SK-MEL-5 (cell line): ENCODE data around the gene KPNA6. TPM values are rescaled to one million over a fixed set of nuclear protein-coding genes. Genes with fewer than 3 reads are reported as not detected.

Experiments used
- DNase-seq: peaks from one replicate; pipeline ENCODE4 v3.0.0-alpha.2; 2016; ENCODE audit warnings: low read depth, low spot score
- in situ Hi-C: cut with HindIII; loops from 2 replicates; pipeline ENCODE4 v1.10.0; 2016; ENCODE audit warnings: low sequenced_read_pairs, high pct_unique_total_duplicates, low pct_unique_long_range_greater_than_20kb
- small RNA-seq, 2 experiments: library from RNA; depleted of rRNA; stranded (forward); fragments of <200 nt; gene quantifications; one replicate each; pipeline ENCODE3, GENCODE V24; 2014
- total RNA-seq: library from RNA; depleted of rRNA; stranded (reverse); fragments of >200 nt; shearing (Covaris generic); gene quantifications from 2 replicates; pipeline ENCODE4 v1.2.3, GENCODE V29; 2014; rRNA removed

Gene KPNA6
- total RNA-seq, 1 experiment from 2014 or later, result 33.8 TPM

DNA sequence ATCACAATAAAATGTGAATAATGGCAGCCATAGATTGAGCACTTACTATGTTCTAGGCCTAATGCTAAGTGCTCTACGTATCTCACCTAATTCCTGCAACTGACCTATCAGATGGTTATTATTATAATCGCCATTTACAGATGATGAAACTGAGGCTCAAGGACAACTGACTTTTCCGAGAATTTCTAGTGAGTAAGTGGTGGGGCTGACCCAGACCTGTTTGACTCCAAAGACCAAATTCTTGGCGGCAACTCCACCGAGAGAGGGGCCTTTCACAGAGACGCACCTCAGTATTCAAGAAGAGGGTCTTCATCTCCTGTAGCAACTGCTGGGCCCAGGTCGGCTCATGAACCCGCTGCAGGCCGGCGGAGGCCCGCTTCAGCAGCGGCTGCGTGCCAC, 113.7 kb downstream of the KPNA6 start:
- no peak for DNase-seq
- in situ Hi-C loops, result no loop called here

DNA sequence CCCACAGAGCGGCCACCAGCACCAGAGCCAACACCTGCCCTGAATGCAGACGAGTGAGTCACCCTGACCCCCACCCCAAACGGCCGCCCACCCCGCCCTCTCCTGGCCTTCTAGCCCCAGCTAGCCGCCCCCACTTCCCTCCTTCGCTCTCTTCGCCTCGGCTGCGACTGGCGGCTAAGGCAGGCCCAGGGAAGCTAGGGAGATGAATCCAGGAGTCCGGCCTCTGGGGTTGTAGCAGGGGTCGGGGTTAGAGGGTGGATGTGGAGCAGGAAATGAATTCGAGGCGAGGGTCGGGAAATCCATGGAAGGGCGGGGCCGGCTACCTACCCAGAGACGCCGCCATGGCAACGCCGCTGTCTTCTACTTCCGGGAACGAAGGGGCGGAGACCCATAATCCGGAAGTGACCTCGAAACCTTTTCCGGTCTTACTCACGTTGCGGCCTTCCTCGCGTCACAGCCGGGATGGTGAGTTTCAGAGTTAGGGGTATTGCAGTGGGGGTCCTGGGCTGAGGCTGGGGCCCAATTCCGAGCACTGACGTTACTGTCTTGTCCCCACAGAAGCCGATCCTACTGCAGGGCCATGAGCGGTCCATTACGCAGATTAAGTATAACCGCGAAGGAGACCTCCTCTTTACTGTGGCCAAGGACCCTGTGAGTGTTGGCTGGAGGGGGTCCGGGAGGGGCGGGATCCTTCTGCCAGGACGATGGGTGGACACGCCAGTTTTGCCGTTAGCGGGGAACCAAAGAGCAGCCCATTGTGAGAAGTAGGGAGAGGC, 114.3 kb downstream of the KPNA6 start, which contains the start of the genes EIF3I and TMEM234:
EIF3I (plus strand) TSS at position 428 of the 776 bp plus-strand sequence; CDS start at position 463, 35 bp downstream.
TMEM234 (minus strand) TSS at position 374 of the 776 bp plus-strand sequence; CDS start at position 343, 31 bp downstream.
- in situ Hi-C loops, result no loop called here
- peak; percentile 91 for DNase-seq

DNA sequence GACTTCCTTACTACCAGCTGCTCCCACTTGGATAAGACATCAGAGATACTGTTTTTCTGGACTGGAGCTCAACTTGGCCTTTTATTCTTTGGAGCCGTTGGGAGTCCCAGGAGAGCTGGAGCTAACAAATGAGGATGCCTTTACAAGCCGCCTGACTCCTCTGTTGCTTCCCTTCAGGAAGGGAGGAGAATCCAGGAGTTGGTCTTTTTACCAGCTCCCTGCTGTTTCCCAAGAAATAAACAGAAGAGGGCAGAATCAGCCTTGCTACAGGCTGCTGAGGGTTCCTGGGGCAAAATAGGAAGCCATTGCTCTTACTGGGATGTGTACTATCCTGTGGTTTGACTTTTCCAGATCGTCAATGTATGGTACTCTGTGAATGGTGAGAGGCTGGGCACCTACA, 115.8 kb downstream of the KPNA6 start:
- in situ Hi-C loops, result no loop called here

DNA sequence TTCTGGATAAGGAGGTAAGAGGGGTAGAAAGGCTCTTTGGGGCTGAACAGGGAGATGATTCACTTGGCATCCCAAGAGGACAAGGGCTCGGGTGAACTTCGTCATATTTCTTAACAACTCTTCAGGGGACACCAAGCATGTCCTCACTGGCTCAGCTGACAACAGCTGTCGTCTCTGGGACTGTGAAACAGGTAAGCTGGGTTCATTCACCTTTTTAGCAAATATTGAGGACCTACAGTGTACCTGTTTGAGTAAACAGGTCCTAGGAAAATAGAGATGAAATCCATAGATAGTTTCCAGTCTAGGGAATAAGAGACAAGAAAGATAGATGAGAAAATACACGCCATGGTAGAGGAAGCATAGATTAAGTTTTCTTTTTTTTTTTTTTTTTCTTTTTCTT, 116.4 kb downstream of the KPNA6 start:
- in situ Hi-C loops, result no loop called here
- no peak for DNase-seq

More for the DNA sequence above, 115.8 kb downstream of the KPNA6 start:
- peak; percentile 42 for DNase-seq

Small RNA genes lying within 50 kb of the gene (small RNA-seq; reads per million reads assigned to genes)
- gene MIR5585, result 0 reads per million in 2 experiments
- 0 reads per million in 2 experiments for gene RF00017

Other genes starting within 250 kb of the KPNA6 start
- 502 and 606 TPM in 2 replicates for gene PTP4A2, start 169.7 kb upstream of the KPNA6 start, total RNA-seq
- 38.7 and 46.9 TPM in 2 replicates for gene KHDRBS1, start 94.2 kb upstream of the KPNA6 start, total RNA-seq
- gene TMEM39B, start 35.1 kb upstream of the KPNA6 start, total RNA-seq, result 2.6 and 3.3 TPM in 2 replicates
- 65.6 and 65.8 TPM in 2 replicates for gene TXLNA, start 71.6 kb downstream of the KPNA6 start, total RNA-seq
- 8.6 and 12.2 TPM in 2 replicates for gene CCDC28B, start 92.5 kb downstream of the KPNA6 start, total RNA-seq
- gene IQCC, start 97.6 kb downstream of the KPNA6 start, total RNA-seq, result 2.5 and 3.1 TPM in 2 replicates
- not detected in 2 replicates for gene DCDC2B, start 101.0 kb downstream of the KPNA6 start, total RNA-seq
- 9.6 and 12.5 TPM in 2 replicates for gene TMEM234, start 114.3 kb downstream of the KPNA6 start, total RNA-seq
- 554 and 565 TPM in 2 replicates for gene EIF3I, start 114.4 kb downstream of the KPNA6 start, total RNA-seq
- gene FAM167B, start 139.2 kb downstream of the KPNA6 start, total RNA-seq, result 45.5 and 50.6 TPM in 2 replicates
- gene LCK, start 143.2 kb downstream of the KPNA6 start, total RNA-seq, result not detected in 2 replicates
- gene HDAC1, start 184.0 kb downstream of the KPNA6 start, total RNA-seq, result 98.0 and 99.1 TPM in 2 replicates
- gene MARCKSL1, start 228.2 kb downstream of the KPNA6 start, total RNA-seq, result 82.8 and 106 TPM in 2 replicates